Activated naive CD4-positive, alpha-beta T cell treated with anti-CD3 and anti-CD28 coated beads, Interleukin-2, amount 50 U/mL, for 16 hours (primary cell): Measurements from ENCODE around the gene CCDC88B.

Experiments used
- DNase-seq: peaks from one replicate; pipeline ENCODE4 v3.0.0-alpha.2; 2020

The CCDC88B gene

DNA sequence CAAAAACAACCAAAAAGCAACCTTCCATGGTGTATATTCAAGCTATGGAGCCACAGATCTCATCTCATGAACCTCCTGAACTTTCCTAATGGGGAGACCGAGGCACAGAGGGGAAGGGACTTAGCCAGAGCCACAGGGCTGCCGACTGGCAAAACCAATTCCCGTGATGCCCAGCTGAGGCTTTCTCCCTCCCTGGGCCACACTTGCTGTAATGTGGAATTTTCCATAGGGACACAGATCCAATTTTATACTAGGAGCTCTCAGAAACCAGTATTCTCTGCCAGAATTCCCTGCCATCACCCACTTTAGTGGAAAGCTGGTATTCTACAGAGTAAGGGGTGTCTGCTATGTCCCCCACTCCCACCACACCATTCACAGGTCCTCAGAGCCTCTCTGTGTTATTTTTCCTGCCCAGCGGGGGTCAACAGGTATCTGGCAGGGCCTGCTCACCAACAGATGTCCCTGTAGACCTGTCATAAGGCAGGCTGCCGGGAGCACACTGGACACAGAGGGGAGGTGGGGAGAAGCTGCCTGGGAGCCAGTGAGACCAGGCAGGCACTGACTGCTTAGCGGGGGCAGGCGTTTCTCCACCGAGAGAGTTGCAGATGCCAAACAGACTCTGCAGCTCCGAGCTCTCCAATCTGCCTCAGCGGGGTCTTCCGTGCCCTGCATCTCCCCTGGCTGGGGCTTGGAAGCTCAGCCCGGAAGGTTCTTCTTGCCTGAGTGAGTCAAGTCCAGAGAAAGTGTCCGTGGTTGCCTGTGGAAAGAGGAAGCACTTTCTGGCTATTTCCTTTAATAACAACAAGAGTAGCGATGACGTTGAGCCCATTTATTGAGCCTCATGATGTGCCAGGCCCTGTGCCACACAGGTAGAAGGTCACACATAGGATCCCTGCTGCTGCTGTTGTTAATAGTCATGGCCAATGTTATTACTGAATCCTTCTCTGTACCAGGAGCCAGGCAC lies 45.3 kb downstream of the CCDC88B start:
- DNase-seq: no peak

DNA sequence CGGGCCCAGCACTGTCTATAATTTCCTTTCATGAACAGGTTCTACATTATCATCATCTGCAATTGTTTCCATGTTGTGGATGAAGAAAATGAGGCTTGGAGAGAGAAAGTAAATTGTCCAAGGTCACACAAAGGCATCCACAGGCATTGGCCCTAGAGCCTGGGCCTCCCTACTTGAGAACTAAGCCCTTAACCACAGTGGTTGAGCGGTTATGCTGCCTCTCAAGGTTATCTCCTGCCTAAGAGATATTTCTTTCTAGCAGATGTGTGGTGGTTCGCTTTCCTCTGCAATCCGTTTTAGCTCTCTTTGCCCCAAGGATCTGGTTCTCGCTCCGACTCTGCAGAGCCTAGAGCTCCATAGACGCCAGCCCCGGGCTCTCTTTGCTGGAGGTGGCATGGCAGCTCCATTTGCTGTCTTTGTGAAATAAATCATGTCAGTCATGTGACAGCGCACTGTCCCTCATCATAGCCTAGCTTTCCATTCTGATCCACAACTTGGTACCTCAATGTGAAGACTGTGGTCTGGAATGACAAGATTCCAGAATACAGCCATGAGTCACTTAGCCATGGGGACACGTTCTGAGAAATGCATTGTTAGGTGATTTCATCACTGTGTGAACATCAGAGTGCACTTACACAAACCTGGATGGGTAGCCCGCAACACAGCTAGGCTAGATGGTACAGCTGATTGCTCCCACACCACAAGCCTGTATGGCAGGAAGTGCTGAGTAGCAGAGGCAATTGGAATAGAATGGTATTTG lies 46.1 kb downstream of the CCDC88B start:
- no peak for DNase-seq

DNA sequence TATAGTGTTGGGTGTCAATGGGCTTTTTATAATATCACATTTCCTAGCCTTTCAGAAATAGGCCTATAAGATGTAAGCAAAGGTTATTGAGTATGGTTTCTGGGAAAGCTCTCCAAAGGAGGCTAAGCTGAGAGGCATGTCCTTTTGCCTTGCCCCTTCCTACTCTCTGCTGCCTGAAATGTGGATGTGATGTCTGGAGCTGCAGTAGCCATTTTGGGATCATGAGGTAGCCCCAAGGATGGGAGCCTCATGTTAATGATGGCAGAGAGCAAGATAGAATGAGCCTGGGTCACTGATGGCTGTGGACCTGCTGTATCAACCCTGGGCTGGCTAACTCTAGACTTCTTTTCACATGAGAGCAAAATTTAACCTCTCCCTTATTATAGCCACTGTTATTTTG lies 47.9 kb downstream of the CCDC88B start:
- no peak for DNase-seq

DNA sequence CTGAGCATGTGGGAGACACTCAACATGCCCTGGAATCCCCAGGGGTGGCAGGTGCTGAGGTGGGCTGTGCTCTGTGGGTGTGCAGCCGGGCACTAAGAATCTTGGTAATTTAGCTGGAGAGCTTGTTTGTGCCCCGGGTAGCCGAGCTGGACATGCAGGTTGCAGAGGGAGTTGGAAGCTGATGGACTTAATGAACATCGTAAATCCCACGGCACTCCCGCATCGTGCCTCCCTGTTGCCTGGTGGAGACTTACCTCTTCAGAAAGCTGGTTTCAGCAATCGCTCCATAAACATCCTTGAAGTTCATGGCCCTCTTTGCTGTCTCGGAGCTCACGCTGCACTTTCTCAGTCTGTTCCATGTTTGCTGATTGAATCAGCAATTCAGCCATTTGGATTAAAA lies 48.9 kb downstream of the CCDC88B start:
- DNase-seq: no peak

DNA sequence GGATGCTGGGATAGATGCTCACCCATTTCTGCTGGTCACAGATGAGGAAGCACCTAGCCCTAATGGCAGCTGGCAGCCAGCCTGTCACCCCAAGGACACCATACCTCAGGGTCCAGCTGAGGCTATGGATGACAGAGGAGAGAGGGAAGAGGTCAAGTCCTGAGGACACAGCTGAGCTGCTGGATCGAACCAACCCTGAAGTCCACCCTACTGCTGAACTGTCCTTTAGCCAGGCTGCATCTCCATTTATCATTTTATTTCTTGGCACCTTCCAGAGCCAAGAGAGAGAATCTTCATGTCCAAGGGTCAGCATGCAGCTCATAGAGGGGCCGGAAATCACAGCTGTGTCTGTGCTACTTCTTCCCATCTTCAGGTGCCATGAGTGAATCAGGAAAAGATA lies 49.8 kb downstream of the CCDC88B start:
- DNase-seq: no peak

- no peak for DNase-seq
Observed at GRCh38 chr11:64390558-64390957, 50.6 kb downstream of the CCDC88B start.

DNA sequence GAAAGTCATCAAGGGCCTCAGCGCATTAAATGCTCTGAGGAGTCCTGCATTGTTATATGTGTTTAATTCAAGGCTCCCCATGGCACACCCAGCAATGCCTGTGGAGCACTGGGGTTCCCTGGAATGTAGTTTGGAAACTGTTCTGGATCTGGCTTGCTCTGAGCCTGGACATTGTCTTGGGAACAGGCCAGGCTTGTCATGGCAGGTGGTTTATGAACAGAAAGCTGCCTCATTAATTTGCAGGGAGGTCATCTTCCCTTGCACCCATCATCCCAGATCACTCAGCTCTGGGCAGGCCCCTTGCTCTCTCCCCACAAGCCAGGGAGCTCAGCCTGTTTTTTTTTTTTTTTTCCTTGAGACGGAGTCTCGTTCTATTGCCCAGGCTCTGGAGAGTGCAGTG lies 51.8 kb downstream of the CCDC88B start:
- no peak for DNase-seq

DNA sequence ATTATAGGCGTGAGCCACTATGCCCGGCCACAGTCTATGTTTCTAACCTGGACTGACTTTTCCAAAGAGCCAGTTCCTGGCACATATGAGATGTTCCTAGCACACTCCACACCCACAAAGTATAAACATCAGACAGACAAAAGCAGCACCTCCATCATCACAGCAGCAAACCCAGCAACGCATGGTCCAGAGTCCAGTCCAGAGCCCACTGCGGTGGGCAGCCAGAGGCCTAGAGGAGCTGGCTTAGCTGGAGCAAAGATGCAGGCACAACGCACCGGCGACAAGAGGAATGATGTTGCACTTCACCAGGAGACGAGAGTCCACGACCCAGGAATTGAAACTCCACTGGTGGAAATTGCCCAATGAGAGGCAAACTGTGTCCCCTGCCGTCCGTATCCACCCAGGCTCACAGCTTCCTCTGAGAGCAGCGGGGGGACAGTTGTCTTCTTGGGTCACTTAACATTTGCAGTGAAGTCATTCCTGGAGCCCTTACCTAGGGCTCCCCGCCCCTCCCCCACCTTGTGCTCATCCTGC lies 55.6 kb downstream of the CCDC88B start:
- no peak for DNase-seq

DNA sequence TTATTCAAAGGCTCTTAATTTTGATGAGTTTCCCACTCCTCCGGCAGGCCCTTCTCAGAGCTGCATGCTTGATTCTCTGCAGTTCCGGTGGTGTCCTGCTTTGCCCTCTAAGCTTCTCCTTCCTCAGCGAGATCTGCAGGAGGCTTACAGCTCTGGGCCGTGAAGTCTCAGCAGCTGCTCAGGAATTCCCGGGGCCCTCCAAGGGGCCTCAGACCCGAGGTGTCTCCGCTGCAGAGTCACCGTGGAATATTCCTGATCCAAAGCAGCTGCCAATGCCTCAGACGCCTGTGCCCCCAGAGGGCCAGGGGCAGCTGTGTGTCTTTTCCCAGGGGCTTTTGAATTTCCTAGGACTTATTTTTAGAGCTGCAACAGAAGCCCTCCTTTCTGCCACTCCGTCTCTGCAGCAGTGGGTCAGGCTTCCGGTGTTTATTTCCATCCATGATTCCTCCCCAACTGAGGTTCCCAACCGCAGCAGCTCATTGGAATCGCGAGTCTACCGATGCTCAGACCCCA lies 56.1 kb downstream of the CCDC88B start:
- DNase-seq: no peak

GRCh38 chr11:64400102-64400501 lies 60.1 kb downstream of the CCDC88B start:
- no peak for DNase-seq

DNA sequence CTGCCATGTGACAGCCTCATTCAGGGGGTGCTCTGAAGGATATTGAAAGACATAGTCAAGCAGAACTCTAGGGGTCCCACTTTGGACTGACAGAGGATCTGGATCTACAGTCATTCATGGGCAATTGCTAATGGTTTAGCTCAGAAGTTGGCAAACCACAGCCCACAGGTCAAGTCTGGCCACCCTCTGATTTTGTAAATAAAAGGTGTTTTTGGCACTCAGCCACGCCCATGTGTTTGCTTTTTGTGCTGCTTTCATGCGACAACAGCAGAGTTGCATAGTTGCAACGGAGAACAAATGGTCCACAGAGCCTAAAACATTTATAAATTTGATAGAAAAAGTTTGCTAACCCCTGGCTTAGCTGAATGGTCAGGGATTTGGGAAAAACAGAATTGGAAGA lies 60.7 kb downstream of the CCDC88B start:
- DNase-seq: no peak

GRCh38 chr11:64401775-64402174 lies 61.8 kb downstream of the CCDC88B start:
- DNase-seq: no peak

- no peak for DNase-seq
Observed at GRCh38 chr11:64403106-64403505, 63.1 kb downstream of the CCDC88B start.

DNA sequence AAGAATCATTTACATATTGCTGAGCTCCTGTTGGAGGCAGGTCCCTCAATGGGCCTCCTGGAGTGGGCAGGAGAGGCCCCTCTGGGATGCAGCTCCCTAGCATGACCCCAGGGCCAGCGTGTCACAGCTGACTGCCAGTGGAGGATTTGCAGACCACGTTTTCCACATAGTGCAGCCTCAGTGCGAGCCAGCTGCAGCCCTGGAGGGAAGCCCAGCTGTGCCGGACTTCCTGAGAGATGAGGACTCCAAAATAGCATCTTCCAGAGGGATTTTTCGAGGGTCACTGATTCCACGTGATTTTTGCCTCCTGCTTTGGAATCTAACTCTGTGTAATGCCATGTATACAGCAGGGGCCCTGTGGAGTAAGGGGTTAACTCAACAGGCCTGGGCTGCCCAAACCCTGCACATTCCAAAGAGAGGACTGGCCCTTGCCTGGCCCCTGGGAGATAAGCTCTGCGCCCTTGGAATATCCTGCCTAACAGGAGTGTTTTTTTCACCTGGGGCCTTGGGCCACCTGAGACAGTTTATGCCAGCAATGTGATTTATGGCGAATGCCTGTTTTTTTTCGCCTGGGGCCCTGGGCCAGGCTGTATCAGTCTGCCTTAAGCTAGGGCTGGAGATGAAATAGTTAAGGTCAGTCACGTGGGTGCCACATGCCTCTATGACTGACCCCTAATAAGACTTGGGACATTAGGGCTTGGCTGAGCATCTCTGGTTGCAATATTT lies 66.4 kb downstream of the CCDC88B start:
- DNase-seq: no peak
